Pons (tissue), 1 donor: ENCODE measurements around the gene PRKG1.
A peak's percentile ranks its signal among the peaks of the same experiment; 100 is the strongest.
"Not testable (repeated sequence)": the region's sequence is repeated elsewhere in the genome, so short reads cannot be mapped to it uniquely, and the experiment has no call there.

ENCODE experiments used
- DNase-seq: peaks from one replicate; pipeline ENCODE4 v3.0.0-alpha.2; 2016; ENCODE audit warnings: low spot score

PRKG1 gene

GRCh38 chr10:51377932-51378599 is 303.8 kb downstream of the PRKG1 start:
- no peak for DNase-seq

DNA sequence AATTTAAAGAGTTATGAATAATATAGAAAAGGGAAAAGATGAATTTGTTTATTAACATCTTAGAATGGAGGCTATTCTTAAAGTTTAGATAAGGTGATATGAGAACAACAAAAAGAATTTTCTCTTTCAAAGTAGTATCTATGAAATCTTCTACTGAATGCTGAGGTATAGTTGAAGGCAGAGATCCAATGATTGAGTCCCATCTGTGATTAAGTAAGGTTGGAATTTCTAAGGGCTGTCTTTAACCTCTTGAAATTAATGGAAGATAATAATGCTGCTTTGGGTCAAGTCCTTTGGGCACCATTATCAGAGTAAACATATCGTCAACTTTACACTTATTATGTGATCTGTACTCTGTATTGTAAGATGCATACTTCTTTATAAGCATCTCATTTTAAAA is 307.9 kb downstream of the PRKG1 start:
- DNase-seq = no peak

DNA sequence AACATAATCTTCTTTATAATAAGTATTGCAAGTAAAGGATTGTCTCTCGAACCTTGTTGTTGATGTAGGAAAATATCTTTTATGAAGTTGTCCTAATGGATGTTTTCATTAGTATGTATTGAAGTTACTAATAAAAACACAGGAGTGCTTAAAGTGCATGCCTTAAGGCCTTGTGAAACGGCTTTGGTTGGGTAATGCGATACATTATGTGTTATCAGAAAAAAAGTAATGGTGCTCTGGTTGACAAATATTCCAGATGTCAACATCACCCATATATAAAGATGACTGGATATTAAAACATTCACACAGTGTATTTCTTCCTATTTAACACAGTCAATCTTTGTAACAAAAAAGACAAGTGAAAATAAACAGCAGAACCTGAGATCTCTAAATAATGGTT is 310.7 kb downstream of the PRKG1 start:
- no peak for DNase-seq

DNA sequence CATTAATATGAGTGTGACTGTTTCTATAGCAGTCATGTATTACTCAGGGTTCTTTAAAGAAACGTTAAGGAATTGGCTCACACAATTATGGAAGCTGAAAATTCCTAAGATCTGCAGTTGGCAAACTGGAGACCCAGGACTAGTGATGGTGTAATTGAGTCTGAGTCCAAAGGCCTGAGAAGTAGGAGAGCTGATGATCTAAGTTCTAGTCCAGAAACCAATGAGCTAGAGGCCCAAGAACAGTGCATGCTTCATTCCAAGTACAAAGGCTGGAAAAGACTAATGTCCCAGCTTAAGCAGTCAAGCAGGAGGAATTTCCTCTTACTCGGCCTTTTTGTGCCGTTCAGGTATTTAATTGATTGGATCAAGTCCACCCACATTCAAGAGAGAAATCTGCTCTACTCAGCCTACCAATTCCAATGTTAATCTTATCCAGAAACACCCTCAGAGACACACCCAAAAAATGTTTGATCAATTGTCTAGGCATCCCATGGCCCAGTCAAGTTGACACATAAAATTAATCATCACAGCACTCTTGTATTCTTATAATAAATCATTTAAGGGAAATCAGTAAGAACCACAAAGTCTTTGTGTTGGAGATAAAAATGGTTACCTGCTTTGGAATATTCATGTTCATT is 312.1 kb downstream of the PRKG1 start:
- no peak for DNase-seq

DNA sequence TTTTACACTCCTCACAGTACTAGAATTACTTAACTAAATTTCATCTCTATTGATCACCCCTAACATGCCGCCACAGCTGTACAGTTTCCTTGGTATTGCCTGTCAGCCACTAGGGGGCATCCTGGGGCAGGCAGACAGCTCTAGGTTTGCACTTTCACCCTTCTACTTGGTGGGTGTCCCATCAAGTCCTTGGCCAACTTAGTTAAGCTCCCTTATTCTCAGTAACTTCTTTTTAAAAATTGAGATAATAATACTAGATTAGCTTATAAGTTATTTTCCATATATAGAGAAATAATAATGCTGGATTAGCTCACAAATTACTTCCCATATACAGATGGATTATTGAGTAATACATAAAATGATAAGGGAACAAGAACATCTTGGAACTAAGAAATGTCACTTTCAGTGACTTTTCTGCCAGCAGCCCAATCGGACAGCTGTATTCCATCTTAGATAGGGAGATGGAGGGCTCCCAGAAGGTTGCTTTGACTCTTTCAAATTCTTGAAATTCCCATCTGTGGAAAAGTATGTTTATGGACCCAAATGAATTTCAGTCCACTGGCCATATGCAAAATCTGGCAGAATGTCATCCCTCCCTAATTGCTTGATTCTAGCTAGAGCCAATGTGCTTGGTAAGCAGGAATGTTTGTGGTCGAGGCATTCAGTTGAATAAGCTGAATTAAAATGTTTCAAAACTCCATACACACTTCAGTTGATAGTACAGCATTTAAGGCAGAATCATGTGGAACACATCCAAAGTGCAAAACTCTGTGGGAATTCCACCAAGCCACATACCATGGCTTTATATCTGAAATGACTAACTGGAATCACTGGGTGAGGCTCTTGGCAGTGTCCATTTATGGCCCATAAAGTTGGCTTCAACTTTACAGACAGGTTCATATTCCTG is 315.4 kb downstream of the PRKG1 start:
- peak; percentile 54 for DNase-seq

DNA sequence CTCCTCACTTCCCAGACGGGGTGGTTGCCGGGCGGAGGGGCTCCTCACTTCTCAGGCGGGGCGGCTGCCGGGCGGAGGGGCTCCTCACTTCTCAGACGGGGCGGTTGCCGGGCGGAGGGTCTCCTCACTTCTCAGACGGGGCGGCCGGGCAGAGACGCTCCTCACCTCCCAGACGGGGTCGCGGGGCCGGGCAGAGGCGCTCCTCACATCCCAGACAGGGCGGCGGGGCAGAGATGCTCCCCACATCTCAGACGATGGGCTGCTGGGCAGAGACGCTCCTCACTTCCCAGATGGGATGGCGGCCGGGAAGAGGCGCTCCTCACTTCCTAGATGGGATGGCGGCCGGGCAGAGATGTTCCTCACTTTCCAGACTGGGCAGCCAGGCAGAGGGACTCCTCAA is 318.7 kb downstream of the PRKG1 start:
- DNase-seq = not testable (repeated sequence)

GRCh38 chr10:51394039-51394438 is 319.8 kb downstream of the PRKG1 start:
- DNase-seq = no peak

DNA sequence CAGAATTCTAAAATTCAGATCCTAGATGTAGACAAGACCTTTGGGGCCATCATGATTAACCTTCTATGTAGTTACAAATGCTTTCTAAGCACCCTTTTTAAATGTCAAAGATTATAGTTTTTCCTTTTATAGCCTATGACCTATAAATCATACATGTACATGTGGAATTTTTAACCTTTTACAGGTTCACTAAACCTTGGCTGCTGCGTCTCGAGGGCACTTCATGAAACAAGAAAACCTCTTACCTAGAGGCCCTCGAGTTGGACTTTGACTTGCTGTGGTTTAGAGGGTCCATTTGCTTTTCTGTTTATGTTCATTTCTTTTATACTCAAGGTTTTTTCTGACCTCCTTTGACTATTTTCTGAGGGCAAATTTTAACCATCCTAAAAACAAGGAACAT is 323.0 kb downstream of the PRKG1 start:
- DNase-seq = no peak

DNA sequence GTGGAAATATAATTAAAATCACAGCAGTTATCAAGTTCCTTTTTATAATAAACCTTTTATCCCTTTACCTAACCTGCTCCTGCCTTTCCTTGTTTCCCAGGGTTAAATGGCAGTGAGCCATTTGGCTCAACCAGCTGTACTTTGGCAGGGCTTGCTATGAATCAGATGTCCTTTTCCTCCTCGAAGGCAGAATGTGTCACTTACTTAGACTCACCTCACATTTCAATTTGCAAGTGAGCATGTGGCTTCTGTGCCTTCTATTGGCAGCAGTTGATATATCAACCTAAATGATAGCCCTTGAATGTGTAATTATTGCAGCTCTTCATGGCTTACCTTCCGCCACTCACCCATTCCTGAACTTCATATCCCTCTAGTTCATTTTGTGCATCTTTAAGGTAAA is 323.4 kb downstream of the PRKG1 start:
- peak; percentile 54 for DNase-seq

- no peak for DNase-seq
Measured at GRCh38 chr10:51399840-51400239, 325.6 kb downstream of the PRKG1 start.

DNA sequence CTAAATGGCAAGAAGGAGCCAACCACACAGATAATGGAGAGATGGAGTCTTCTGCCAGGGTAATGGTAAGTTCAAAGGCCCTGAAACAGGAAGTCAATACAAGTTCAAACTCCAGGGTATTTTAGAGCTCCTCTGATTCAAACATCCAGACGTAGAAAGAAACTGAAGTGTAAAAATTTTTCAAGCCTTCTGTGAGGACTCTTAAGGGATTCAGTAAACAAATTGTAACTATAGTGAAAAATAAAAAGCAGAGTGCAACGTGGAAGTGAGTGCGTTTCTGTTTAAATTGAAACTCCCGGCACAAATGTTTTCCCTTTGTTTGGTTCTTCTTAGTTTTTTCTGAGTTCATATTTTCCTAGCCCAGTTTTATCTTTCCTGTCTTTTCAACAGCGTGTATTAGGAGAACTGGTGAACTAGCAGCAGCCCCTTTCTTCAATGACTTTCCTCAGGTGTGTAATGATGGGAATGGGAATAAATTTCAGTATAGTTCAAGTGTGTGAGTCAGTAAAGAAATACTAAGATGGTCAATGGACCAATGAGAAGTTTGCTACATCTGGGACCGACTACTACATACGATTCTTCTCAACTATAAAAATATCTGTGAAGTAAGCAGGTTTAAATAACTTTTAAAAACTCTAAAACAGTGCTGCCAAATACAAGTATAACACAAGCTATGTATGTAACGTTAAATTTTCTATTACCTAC is 326.3 kb downstream of the PRKG1 start:
- DNase-seq = no peak

- no peak for DNase-seq
Measured at GRCh38 chr10:51403521-51403920, 329.2 kb downstream of the PRKG1 start.

- DNase-seq = no peak
Measured at GRCh38 chr10:51405580-51406351, 331.5 kb downstream of the PRKG1 start.

GRCh38 chr10:51406581-51406980 is 332.3 kb downstream of the PRKG1 start:
- no peak for DNase-seq

GRCh38 chr10:51416494-51416893 is 342.2 kb downstream of the PRKG1 start:
- DNase-seq = no peak

GRCh38 chr10:51419196-51420093 is 345.2 kb downstream of the PRKG1 start:
- no peak for DNase-seq

DNA sequence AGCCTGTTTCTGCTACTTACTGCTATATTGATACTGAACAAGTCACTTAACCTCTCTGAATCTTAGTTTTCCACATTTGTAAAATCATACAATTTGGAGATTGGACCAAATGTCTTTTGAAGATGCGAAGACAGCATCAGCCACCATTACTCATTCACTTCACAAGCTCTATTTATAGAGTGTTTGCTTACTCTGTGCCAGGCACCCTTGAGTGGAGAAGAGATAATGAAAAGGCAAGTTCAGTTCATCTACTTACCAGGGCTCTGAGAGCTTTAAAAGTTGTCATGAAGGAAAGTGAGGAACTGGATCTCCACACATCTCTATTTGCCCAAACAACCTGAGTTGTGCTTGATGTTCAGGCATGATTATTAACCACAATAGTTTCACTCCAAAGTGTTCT is 347.6 kb downstream of the PRKG1 start:
- no peak for DNase-seq

GRCh38 chr10:51422311-51423120 is 348.2 kb downstream of the PRKG1 start:
- peak; percentile 43 for DNase-seq

GRCh38 chr10:51423121-51423452 is 348.8 kb downstream of the PRKG1 start:
- DNase-seq = no peak

DNA sequence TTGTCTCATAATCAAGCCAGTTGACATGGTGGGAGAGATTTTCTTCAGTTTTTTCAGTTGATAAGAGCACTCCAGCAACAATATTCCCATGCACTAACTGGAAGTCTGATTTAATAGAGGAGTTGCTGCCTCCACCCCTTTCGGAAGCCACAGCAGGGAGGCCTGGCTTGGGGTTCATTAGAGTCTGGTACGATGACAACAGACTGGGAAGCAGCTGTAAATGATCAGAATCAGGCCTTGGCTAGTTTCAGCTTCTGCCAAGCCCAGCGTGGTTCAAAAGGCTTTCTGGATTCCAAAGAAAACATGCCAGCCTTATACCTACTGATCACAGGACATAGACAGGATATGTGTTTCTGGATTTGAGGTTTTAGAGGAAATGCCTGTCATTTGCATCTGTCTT is 351.1 kb downstream of the PRKG1 start:
- no peak for DNase-seq
